BE2C (cell line): ENCODE results near the gene ERC1.

ENCODE experiments used
- DNase-seq: peaks from one replicate; pipeline ENCODE4 v3.0.0-alpha.2; 2020
- H3K27me3 ChIP-seq: fragments of 250-450 bp; sonication (Bioruptor Pico); 2 replicates; pipeline ENCODE4 v1.5.1; 2020; ENCODE audit warnings: mild to moderate bottlenecking
- H3K36me3 ChIP-seq: fragments of 250-450 bp; sonication (Bioruptor Pico); 2 replicates; pipeline ENCODE4 v1.5.1; 2020; ENCODE audit warnings: mild to moderate bottlenecking
- H3K4me1 ChIP-seq: fragments of 250-450 bp; sonication (Bioruptor Pico); 2 replicates; pipeline ENCODE4 v1.5.1; 2020
- H3K4me3 ChIP-seq: 2 replicates; pipeline ENCODE4 v1.5.1; 2011; ENCODE audit warnings: low read depth, low read length
- H3K9me3 ChIP-seq: fragments of 250-450 bp; sonication (Bioruptor Pico); 2 replicates; pipeline ENCODE4 v1.5.1; 2020
- TF ChIP-seq, protein P1 (sequence below): IDR thresholded peaks from 2 replicates; pipeline ENCODE4 v1.5.1; 2012; ENCODE audit warnings: mild to moderate bottlenecking, low read depth, low read length

ERC1 gene

DNA sequence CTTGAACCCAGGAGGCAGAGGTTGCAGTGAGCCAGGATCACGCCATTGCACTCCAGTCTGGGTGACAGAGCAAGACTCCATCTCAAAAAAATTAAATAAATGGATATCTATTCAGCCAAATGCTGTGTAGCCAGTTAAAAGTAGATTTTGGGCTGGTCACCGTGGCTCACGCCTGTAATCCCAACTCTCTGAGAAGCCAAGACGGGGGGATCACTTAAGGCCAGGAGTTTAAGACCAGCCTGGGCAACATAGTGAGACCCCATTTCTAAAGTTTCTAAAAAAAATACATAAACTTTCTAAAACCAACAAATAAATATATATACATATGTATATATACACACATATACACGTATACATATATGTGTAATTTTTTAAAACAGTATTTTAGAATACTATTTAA, 414.6 kb downstream of the ERC1 start:
- no peak for DNase-seq
- Histone ChIP-seq H3K9me3 (no peaks in the 10 kb centered on the region), H3K36me3 (no peaks in the 10 kb centered on the region), H3K4me3 (no peak overlapping the region), H3K27me3 (no peaks in the 10 kb centered on the region), H3K4me1 (no peaks in the 10 kb centered on the region)
- TF ChIP-seq, protein P1, sequence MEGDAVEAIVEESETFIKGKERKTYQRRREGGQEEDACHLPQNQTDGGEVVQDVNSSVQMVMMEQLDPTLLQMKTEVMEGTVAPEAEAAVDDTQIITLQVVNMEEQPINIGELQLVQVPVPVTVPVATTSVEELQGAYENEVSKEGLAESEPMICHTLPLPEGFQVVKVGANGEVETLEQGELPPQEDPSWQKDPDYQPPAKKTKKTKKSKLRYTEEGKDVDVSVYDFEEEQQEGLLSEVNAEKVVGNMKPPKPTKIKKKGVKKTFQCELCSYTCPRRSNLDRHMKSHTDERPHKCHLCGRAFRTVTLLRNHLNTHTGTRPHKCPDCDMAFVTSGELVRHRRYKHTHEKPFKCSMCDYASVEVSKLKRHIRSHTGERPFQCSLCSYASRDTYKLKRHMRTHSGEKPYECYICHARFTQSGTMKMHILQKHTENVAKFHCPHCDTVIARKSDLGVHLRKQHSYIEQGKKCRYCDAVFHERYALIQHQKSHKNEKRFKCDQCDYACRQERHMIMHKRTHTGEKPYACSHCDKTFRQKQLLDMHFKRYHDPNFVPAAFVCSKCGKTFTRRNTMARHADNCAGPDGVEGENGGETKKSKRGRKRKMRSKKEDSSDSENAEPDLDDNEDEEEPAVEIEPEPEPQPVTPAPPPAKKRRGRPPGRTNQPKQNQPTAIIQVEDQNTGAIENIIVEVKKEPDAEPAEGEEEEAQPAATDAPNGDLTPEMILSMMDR = no peak

DNA sequence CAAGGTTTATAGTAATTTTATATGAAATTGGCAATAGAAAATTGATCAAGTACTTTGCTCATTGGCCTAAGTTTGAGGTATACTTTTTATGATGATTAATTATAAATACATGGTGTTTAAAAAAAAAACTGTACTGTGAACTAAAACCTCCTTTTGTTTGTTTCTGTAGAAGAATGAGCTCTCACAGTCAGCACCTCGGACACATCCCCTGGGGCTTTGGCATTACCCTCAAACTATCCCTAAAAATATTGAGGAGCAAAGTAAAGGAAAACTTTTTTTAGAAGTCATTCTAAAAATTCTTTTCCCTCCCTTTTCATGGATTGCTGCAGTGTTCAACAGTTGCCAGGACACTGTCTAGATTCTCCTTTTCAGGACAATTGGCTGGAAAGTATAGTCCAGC, 419.8 kb downstream of the ERC1 start:
- no peak for DNase-seq
- TF ChIP-seq, protein P1 = no peak
- Histone ChIP-seq H3K4me3 (no peak overlapping the region), H3K36me3 (no peaks in the 10 kb centered on the region), H3K4me1 (no peaks in the 10 kb centered on the region), H3K9me3 (no peaks in the 10 kb centered on the region), H3K27me3 (no peaks in the 10 kb centered on the region)

DNA sequence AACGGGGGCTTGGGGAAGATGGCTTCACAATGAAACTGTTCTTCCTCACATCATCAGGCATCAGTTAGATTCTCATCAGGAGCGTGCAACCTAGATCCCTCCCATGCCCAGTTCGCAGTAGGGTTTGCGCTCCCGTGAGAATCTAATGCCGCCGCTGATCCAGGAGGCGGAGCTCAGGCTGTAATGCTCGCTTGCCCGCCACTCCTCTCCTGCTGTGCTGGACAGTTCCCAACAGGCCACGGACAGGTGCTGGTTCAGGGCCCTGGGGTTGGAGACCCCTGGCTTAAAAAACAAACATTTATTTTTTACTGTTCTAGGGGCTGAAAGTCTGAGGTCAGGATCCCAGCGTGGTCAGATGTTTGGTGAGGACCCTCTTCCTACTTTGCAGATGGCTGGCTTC, 422.9 kb downstream of the ERC1 start:
- H3K9me3 ChIP-seq = no peaks in the 10 kb centered on the region; the same call in 1 of the 2 replicates
- no peak for DNase-seq
- no peak overlapping the region for H3K4me3 ChIP-seq
- TF ChIP-seq, protein P1 = no peak
- no peaks in the 10 kb centered on the region for H3K36me3 ChIP-seq
- H3K27me3 ChIP-seq = no peaks in the 10 kb centered on the region
- no peaks in the 10 kb centered on the region for H3K4me1 ChIP-seq

DNA sequence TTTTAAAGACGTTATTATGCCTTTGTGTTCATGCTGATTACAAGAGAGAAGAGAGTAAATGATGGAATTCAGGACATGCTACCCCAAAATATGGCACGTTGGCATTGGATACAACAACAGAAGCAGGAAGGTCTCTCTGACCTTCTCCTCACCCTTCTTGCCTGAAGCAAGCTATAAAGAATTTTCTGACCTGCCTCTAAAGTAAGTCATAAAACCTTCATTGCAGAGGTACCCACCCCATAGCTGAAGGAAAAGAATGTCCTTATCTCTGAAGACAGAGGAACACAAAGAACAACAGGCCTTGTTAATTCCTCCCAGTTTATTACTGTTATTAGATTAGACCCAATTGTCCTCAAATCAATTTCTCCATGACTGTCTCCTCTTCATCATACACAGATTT, 427.1 kb downstream of the ERC1 start:
- TF ChIP-seq, protein P1 = no peak
- Histone ChIP-seq H3K4me1 (no peaks in the 10 kb centered on the region), H3K36me3 (no peaks in the 10 kb centered on the region)

DNA sequence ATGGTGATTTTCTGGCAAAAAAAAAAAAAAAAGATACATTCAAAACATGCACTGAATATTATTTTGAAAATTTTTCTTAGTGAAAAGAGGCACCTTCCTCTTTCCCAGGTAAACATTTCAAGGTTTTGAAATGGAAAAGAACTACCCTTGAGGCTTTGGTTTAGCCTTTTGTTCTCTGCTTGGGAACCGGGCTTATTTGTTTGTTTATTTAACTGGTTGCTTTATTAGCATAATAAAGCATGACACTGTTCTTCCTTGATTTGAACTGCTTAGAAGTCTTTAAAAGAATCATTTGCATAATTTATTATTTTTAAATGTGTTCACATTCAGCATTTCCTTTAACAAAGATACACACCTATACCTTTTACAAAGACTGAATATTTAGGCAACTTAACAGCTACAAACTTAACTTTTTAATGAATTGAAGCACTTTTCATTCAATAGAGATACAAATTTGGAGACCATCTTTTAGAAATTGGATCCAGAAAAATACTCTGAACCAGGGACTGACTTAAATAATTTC, 428.9 kb downstream of the ERC1 start:
- H3K27me3 ChIP-seq = no peaks in the 10 kb centered on the region
- no peaks in the 10 kb centered on the region for H3K36me3 ChIP-seq
- peaks cover 4% of the 10 kb centered on the region for H3K9me3 ChIP-seq
- DNase-seq = no peak
- no peak overlapping the region for H3K4me3 ChIP-seq
- H3K4me1 ChIP-seq = no peaks in the 10 kb centered on the region
- TF ChIP-seq, protein P1 = no peak

More for the DNA sequence above, 427.1 kb downstream of the ERC1 start:
- no peak overlapping the region for H3K4me3 ChIP-seq
- H3K9me3 ChIP-seq = peaks cover 4% of the 10 kb centered on the region
- no peaks in the 10 kb centered on the region for H3K27me3 ChIP-seq
- DNase-seq = no peak

DNA sequence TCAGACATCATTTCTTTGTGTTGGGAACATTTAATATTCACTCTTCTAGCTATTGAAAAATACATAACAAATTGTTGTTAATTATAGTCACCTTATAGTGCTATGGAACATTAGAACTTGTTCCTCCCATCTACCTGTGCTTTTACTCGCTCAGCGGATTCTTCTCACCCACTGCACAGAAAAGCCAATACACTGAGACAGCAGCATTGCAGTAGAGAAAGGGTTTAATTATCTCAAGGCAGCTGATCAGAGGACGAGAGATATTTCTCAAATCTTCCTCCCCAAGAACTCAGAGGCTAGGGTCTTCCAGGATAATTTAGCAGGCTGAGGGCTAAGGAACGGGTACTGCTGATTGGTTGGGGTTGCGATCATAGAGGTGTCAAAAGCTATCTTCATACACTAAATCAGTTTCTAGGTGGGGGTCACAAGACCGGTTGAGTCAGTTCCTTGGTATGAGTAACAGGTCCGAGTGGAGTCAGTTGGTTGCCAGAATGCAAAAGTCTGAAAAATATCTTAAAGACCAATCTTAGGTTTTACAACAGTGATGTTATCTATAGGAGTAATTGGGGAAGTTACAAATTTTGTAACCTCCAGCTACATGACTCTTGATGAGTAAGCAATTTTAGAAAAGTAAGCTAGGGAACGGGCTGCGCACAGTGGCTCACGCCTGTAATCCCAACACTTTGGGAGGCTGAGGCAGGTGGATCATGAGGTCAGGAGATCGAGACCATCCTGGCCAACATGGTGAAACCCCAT, 430.2 kb downstream of the ERC1 start:
- Histone ChIP-seq H3K4me3 (no peak overlapping the region), H3K9me3 (peaks cover 4% of the 10 kb centered on the region), H3K36me3 (no peaks in the 10 kb centered on the region), H3K27me3 (no peaks in the 10 kb centered on the region), H3K4me1 (no peaks in the 10 kb centered on the region)
- no peak for DNase-seq
- TF ChIP-seq, protein P1 = no peak
